ENCODE results near the gene LSG1.

DNA sequence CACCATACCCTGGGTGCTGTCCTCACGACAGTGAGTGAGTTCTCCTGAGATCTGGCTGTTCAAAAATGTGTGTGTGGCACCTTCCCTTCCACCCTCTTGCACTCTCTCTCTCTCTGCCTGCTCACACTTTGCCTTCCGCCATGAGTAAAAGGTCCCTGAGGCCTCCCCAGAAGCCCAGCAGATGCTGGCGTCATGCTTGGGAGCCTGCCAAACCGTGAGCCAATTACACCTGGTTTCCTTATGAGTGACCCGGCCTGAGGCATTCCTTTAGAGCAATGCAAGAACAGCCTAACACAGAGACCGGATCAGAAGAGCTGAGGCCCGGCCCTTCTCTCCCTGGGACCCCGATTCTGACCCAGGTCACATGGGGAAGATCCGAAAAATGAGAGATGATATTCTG, 54.2 kb downstream of the LSG1 start:
- no peak for TF ChIP-seq POLR2A (IDR thresholded peaks at IDR 0.05)
- TF ChIP-seq, protein P1, sequence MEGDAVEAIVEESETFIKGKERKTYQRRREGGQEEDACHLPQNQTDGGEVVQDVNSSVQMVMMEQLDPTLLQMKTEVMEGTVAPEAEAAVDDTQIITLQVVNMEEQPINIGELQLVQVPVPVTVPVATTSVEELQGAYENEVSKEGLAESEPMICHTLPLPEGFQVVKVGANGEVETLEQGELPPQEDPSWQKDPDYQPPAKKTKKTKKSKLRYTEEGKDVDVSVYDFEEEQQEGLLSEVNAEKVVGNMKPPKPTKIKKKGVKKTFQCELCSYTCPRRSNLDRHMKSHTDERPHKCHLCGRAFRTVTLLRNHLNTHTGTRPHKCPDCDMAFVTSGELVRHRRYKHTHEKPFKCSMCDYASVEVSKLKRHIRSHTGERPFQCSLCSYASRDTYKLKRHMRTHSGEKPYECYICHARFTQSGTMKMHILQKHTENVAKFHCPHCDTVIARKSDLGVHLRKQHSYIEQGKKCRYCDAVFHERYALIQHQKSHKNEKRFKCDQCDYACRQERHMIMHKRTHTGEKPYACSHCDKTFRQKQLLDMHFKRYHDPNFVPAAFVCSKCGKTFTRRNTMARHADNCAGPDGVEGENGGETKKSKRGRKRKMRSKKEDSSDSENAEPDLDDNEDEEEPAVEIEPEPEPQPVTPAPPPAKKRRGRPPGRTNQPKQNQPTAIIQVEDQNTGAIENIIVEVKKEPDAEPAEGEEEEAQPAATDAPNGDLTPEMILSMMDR (IDR thresholded peaks at IDR 0.05): no peak
- no peak for TF ChIP-seq EP300 (IDR thresholded peaks at IDR 0.05)
- TF ChIP-seq POLR2AphosphoS5 (IDR thresholded peaks at IDR 0.05): no peak

All from upper lobe of left lung (tissue), 4 donors.